D721Med (cell line): ENCODE measurements around the gene TAF1L.

Source experiments
- DNase-seq: peaks from one replicate; pipeline ENCODE4 v3.0.0; 2011; ENCODE audit warnings: low spot score; ENCODE audit not compliant: insufficient read length
- FAIRE-seq: peaks from 2 replicates; lab custom pipeline; 2011; peaks lifted over from hg19 to GRCh38; lab: Jason Lieb, UNC
- TF ChIP-seq, protein P1 (sequence below): IDR thresholded peaks from 2 replicates; pipeline ENCODE4 v1.5.1; 2012; ENCODE audit warnings: mild to moderate bottlenecking, control low read depth; ENCODE audit not compliant: insufficient read depth; ENCODE audit errors: missing control alignments

Gene TAF1L, protein sequence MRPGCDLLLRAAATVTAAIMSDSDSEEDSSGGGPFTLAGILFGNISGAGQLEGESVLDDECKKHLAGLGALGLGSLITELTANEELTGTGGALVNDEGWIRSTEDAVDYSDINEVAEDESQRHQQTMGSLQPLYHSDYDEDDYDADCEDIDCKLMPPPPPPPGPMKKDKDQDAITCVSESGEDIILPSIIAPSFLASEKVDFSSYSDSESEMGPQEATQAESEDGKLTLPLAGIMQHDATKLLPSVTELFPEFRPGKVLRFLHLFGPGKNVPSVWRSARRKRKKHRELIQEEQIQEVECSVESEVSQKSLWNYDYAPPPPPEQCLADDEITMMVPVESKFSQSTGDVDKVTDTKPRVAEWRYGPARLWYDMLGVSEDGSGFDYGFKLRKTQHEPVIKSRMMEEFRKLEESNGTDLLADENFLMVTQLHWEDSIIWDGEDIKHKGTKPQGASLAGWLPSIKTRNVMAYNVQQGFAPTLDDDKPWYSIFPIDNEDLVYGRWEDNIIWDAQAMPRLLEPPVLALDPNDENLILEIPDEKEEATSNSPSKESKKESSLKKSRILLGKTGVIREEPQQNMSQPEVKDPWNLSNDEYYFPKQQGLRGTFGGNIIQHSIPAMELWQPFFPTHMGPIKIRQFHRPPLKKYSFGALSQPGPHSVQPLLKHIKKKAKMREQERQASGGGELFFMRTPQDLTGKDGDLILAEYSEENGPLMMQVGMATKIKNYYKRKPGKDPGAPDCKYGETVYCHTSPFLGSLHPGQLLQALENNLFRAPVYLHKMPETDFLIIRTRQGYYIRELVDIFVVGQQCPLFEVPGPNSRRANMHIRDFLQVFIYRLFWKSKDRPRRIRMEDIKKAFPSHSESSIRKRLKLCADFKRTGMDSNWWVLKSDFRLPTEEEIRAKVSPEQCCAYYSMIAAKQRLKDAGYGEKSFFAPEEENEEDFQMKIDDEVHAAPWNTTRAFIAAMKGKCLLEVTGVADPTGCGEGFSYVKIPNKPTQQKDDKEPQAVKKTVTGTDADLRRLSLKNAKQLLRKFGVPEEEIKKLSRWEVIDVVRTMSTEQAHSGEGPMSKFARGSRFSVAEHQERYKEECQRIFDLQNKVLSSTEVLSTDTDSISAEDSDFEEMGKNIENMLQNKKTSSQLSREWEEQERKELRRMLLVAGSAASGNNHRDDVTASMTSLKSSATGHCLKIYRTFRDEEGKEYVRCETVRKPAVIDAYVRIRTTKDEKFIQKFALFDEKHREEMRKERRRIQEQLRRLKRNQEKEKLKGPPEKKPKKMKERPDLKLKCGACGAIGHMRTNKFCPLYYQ (N-terminal part only)

DNA sequence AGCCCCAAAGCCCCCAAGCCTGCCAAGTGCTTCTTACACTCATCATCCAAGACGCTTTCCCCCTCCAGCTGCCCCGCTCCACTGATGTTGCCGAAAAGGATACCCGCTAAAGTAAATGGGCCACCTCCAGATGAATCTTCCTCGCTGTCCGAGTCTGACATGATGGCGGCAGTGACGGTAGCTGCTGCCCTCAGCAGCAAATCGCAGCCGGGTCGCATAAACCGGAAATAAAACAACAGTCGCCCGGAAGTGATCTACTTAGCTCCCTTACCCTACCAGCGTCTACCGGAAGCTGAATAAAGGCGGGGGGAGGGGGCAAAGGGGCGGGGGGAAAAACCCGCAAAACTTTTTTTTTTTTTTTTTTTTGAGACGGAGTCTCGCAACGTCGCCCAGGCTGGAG is at the start of gene TAF1L:
Gene TAF1L, minus strand, starts transcription at position 308 of the 400 bp plus-strand sequence. Its CDS starts 90 bp downstream, at position 218.
- DNase-seq: no peak
- FAIRE-seq: no peak
- TF ChIP-seq, protein P1, sequence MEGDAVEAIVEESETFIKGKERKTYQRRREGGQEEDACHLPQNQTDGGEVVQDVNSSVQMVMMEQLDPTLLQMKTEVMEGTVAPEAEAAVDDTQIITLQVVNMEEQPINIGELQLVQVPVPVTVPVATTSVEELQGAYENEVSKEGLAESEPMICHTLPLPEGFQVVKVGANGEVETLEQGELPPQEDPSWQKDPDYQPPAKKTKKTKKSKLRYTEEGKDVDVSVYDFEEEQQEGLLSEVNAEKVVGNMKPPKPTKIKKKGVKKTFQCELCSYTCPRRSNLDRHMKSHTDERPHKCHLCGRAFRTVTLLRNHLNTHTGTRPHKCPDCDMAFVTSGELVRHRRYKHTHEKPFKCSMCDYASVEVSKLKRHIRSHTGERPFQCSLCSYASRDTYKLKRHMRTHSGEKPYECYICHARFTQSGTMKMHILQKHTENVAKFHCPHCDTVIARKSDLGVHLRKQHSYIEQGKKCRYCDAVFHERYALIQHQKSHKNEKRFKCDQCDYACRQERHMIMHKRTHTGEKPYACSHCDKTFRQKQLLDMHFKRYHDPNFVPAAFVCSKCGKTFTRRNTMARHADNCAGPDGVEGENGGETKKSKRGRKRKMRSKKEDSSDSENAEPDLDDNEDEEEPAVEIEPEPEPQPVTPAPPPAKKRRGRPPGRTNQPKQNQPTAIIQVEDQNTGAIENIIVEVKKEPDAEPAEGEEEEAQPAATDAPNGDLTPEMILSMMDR: no peak

DNA sequence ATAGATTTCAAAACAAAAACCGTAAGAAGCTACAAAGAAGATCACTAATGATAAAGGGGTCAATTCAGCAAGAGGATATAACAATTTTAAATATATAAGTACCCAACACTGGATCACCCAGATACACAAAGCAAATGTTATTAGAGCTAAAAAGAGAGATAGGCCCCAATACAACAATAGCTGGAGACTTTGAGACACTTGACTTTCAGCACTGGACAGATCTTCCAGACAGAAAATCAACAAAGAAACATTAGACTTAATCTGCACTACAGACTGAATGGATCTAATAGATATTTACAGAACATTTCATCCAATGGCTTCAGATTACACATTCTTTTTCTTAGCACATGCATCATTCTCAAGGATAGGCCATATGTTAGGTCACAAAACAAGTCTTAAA is 46.3 kb upstream of the TAF1L start:
- FAIRE-seq: no peak
- TF ChIP-seq, protein P1: no peak
- no peak for DNase-seq

DNA sequence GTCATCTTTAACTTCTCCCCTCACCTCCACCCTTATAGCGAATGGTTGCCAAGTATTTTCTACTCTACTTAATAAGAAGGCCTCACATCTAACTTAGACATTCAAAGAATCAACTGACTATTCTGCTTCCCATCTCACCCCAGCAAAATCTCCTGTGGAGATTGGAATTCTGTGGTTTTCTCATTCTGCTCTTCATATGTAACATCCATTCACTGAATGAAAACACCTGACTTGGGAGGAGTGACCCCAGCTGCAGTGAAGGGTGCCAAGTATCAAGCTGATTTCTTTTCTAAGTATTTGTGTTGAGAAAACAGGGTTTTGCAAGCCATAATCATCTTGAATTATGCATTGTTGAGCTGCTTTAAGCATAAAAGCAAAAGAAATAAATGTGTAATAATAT is 42.5 kb upstream of the TAF1L start:
- FAIRE-seq: no peak
- TF ChIP-seq, protein P1: no peak
- no peak for DNase-seq

DNA sequence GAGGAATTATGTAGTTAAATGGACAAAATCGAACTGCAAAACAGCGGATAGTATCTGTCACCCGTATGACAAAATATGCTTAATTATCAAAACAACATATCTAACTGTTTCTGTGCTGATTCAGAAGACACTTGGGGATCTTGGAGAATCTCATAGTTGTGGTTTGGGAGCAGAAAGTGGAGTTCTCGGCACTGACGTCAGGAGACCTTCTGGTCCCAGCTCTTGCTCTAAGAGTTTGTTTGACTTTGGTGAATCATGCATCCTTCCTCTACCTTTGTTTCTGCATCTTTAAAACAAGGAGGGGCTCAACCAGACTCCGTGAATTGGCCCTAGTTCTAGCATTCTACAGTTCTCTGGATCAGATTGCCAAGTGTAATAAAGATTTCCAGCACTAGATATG is 37.0 kb upstream of the TAF1L start:
- DNase-seq: no peak
- TF ChIP-seq, protein P1: no peak
- no peak for FAIRE-seq

DNA sequence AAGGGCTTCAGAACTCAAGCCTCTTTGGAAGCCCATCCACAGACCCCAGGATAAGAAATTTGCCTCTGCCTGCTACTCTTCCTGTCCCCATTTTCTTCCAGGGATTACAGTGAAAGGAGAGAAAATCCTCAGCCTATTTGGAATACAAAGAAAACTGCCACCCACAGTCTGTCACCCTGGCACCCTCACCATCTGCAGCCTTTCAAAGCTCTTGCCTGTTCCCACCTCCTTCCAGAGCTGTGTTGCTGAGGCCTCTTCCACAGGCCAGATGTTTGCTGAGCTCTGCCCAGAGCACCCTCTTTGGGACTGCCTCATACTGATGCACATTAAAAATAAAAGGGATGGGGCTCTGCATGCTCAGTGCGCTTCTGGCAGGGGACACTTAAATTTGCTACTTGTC is 35.9 kb upstream of the TAF1L start:
- DNase-seq (no peak), FAIRE-seq (no peak)
- TF ChIP-seq, protein P1: no peak

DNA sequence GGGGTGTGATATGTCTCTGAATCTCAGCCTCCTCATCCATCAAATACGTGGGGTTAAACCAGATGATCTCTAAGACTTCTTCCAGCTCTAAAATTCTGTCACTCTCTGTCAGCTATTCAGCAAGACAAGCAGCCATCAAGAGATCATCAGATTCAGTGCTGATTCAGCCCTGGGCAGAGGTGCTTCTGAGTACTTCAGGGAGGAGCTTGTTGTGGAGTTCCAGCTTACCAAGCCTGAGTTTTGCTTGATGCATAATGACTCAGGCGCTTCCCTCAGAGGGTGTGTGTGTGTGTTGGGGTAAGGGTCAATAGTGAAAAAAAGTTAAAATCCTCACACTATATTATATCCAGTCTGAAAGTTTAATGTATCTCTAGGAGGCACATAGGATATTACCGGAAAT is 29.6 kb upstream of the TAF1L start:
- TF ChIP-seq, protein P1: no peak
- DNase-seq: no peak
- no peak for FAIRE-seq
